ENCODE results near the gene ATP8B4.

DNA sequence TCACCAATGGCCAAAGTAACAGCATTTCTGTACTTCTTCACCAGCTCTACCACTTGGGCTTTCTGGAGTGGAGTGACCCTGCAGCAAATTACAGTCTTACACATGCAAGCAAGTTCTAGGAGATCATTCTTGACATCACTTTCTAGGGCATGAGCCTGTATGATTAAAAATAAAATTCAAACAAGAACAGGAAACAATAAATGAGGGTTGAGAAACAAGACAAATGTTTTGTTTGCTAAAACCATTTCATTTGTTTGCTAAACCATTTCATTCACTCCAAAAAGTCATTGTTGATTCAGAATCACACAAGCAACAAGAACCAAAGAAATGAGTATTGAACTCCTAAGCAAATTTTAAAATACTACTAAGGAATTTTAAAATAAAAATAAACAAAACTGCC is 220.9 kb downstream of the ATP8B4 start:
- no peak for TF ChIP-seq POLR2AphosphoS5 (IDR thresholded peaks at IDR 0.05)
- TF ChIP-seq, protein P1, sequence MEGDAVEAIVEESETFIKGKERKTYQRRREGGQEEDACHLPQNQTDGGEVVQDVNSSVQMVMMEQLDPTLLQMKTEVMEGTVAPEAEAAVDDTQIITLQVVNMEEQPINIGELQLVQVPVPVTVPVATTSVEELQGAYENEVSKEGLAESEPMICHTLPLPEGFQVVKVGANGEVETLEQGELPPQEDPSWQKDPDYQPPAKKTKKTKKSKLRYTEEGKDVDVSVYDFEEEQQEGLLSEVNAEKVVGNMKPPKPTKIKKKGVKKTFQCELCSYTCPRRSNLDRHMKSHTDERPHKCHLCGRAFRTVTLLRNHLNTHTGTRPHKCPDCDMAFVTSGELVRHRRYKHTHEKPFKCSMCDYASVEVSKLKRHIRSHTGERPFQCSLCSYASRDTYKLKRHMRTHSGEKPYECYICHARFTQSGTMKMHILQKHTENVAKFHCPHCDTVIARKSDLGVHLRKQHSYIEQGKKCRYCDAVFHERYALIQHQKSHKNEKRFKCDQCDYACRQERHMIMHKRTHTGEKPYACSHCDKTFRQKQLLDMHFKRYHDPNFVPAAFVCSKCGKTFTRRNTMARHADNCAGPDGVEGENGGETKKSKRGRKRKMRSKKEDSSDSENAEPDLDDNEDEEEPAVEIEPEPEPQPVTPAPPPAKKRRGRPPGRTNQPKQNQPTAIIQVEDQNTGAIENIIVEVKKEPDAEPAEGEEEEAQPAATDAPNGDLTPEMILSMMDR (IDR thresholded peaks at IDR 0.05) = no peak
- TF ChIP-seq EP300 (IDR thresholded peaks at IDR 0.05) = no peak

Data from sigmoid colon (tissue), 4 donors.